Fibroblast of lung (primary cell): ENCODE results near the gene NEUROD2.

Experiments
- EZH2 ChIP-seq: IDR thresholded peaks from 2 replicates; pipeline ENCODE4 v1.5.1; 2012; ENCODE audit warnings: low read length, control low read depth, mild to moderate bottlenecking; ENCODE audit errors: missing control alignments
- TF ChIP-seq, protein P1 (sequence below), 2 donors: IDR thresholded peaks in 1 of 2; conservative IDR thresholded peaks in 1 of 2; 1 replicate in 1 of 2; 2 replicates in 1 of 2; pipeline ENCODE4 v1.5.1; 2011 to 2012; ENCODE audit warnings: low read length in 2 of 2, control low read depth in 1 of 2, inconsistent platforms in 1 of 2, low read depth in 1 of 2, mild to moderate bottlenecking in 1 of 2

DNA sequence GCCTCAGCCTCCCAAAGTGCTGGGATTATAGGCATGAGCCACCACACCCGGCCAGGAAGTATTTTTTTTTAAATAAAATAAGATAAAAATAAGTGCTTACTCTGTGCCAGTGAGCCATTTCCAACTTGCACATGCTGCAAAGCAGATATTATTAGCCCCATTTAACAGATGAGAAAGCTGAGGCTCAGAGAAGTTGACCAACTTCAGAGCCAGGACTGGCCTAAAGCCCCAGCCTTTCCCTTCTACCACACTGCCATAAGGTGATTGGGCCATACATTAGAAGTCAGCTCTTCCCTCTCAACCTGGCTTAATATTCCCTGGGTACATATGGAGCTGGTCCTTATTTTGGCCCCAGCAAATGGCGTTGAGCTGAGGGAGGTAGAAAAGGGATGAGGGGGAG, 25.1 kb downstream of the NEUROD2 start:
- TF ChIP-seq, protein P1, sequence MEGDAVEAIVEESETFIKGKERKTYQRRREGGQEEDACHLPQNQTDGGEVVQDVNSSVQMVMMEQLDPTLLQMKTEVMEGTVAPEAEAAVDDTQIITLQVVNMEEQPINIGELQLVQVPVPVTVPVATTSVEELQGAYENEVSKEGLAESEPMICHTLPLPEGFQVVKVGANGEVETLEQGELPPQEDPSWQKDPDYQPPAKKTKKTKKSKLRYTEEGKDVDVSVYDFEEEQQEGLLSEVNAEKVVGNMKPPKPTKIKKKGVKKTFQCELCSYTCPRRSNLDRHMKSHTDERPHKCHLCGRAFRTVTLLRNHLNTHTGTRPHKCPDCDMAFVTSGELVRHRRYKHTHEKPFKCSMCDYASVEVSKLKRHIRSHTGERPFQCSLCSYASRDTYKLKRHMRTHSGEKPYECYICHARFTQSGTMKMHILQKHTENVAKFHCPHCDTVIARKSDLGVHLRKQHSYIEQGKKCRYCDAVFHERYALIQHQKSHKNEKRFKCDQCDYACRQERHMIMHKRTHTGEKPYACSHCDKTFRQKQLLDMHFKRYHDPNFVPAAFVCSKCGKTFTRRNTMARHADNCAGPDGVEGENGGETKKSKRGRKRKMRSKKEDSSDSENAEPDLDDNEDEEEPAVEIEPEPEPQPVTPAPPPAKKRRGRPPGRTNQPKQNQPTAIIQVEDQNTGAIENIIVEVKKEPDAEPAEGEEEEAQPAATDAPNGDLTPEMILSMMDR (conservative IDR thresholded peaks at IDR 0.05 in 1 of 2, IDR thresholded peaks at IDR 0.05 in 1 of 2; ENCODE audit: low read depth in 1 of 2, low read length in 2 of 2), result no peak
- no peak for TF ChIP-seq EZH2
